Stimulated activated naive CD8-positive, alpha-beta T cell treated with anti-CD3 and anti-CD28 coated beads, Interleukin-15, Interleukin-2, amounts not matched to agents 100 U/mL and 50 U/mL, for 24 hours (primary cell): Measurements from ENCODE around the gene FBXO10.
"Not testable (repeated sequence)": the region's sequence is repeated elsewhere in the genome, so short reads cannot be mapped to it uniquely, and the experiment has no call there.

Experiments used
- ATAC-seq: fragments of 150-1000 bp; cut with Tn5 transposase; one replicate; pipeline ENCODE4 v1.10.0; 2021
- DNase-seq: peaks from one replicate; pipeline ENCODE4 v3.0.0; 2021

Gene FBXO10, protein sequence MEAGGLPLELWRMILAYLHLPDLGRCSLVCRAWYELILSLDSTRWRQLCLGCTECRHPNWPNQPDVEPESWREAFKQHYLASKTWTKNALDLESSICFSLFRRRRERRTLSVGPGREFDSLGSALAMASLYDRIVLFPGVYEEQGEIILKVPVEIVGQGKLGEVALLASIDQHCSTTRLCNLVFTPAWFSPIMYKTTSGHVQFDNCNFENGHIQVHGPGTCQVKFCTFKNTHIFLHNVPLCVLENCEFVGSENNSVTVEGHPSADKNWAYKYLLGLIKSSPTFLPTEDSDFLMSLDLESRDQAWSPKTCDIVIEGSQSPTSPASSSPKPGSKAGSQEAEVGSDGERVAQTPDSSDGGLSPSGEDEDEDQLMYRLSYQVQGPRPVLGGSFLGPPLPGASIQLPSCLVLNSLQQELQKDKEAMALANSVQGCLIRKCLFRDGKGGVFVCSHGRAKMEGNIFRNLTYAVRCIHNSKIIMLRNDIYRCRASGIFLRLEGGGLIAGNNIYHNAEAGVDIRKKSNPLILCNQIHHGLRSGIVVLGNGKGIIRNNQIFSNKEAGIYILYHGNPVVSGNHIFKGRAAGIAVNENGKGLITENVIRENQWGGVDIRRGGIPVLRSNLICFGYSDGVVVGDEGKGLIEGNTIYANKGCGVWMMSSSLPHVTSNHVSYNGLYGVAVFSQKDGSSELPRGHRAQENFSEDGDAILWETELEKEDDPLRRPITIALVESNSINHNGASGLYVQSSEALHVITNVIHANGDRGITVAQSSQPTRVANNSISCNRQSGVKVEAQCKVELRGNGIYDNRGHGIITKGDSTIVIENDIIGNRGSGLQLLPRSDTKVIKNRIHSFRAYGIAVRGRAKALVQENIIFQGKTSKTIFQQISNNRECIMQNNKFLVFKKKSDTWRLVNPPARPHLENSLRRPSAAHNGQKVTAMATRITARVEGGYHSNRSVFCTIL

GRCh38 chr9:37575921-37576721 is at the start of gene FBXO10:
TSS of gene FBXO10 (minus strand) at chr9:37576380. CDS start at chr9:37541768, 34,612 bp downstream.
- DNase-seq (peak; percentile 52), ATAC-seq (peak; percentile 75)

DNA sequence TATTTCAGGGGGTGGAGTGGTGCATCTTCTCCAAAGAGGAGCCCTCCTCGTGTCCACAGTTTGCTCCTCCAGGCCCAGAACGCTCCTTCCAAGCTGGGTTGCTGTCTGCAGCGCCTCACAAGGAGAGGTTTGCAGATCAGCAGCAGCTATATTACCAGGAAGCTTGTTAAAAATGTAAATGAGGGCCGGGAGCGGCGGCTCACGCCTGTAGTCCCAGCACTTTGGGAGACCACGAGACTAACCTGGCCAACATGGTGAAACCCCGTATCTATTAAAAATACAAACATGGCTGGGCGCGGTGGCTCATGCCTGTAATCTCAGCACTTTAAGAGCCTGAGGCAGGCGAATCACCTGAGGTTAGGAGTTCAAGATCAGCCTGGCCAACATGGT is 49.6 kb upstream of the FBXO10 start:
- DNase-seq (no peak), ATAC-seq (no peak)

DNA sequence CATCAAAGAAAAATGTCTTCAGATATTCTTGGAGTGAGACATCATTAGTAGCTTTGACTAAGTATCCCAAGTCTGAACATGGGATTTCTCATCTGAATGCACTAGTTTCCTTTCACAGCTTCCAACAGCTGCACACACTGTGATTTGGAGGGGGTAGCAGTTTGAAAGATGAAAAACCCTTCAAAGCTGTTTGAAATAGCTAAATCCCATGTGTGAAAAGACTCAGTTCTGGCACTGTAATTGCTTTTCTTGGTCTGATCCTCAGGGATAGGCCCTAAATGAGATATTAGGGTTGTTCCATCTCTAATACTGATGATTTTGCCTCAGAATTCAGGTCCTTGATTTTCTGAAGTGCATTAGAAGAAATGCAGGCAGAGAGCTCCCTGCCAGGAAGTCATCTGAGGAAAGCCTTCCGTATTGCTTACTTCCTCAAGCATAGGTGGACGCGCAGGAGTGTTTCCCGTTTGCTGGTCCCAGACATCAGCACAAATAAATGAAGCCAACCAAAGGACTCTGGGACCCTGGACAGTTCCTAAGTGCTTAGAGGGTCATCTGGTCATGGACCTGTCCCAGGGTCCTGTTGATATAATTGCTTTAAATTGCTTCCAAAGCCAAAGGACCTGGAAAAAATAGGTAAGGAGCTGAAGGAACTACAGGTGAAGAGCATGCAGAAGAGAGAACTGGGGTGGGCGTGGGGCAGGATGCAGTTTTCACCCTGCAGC is 49.0 kb upstream of the FBXO10 start:
- DNase-seq (no peak), ATAC-seq (no peak)

DNA sequence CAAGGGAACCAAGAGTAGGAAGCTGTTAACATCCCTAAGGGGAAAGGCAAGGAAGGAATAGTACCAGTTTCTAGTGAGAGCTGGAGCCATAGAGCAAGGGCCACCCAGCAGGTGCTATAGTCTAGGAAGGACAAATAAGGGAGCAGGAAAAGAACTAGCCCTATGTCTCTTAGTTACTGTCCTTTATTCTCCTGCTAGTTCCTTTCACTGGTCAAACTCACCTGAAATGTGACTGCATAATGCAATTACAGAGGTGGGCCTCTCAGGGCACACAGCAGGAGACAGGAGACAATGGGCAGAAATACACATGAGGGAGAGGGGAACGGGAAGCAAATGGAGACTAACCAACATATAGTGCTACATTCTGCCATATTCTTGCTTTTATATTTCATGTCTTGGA is 47.9 kb upstream of the FBXO10 start:
- ATAC-seq (no peak), DNase-seq (no peak)

GRCh38 chr9:37623267-37623666 is 47.1 kb upstream of the FBXO10 start:
- no peak for ATAC-seq

DNA sequence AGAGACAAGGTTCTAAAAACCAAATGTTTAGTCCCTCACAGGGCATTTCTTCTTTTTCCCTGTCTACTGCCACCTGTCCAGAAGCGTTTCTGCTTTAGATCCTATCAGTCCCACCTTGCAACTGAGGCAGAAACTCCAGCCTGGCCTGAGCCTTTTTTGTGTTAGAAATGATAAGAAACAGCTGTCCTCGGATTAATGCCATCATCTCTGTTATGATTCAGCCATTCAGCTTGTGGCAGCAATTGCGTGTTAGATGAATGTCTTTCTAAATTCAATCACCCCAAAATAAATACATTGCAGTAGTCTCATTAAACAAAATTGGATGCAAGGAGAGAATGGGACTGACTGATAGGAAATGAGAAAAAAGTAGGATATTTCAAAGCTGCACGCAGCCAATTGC is 46.3 kb upstream of the FBXO10 start:
- DNase-seq: no peak
- no peak for ATAC-seq

More at GRCh38 chr9:37623267-37623666, 47.1 kb upstream of the FBXO10 start:
- DNase-seq: no peak

GRCh38 chr9:37621273-37622121 is 45.3 kb upstream of the FBXO10 start:
- DNase-seq: no peak
- no peak for ATAC-seq

DNA sequence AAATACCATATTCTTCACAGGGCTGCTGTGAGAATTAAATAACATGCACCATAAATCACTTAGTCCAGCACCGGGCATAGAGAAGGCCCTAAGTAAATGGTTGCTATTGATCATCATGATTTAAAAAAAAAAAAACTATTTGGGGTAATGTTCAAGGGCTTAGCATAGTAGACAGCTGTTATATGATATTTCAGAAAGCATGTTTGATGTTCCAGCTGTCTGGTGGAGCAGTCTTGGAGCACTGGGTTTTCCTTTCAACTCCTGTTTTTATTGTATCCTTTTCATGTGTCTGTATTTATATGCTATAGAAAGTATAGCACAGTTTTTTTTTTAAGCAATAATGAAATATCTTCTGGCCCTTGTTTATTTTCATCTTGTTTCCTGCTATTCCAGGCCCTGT is 44.2 kb upstream of the FBXO10 start:
- no peak for DNase-seq
- ATAC-seq: no peak

DNA sequence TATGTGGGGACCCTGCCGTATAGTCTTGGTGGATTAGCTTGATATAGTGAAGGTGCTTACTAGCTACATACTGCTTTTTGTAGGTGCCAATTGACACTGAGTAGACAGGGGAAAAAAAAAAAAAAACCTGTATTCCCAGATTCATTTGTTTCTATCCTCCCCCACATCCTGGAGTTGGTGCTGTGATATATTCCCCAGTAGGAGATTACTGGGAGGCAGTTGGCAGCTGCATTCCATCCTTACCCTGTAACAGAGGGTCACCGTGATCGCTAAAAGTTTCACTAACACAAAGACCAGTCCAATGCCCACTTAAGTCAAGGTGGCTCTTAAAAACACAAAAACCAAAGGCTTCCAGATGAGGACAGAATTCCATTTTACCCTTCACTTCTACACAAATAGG is 43.6 kb upstream of the FBXO10 start:
- ATAC-seq (no peak), DNase-seq (no peak)

- no peak for ATAC-seq
- DNase-seq: no peak
Observed at GRCh38 chr9:37618817-37619216, 42.6 kb upstream of the FBXO10 start.

DNA sequence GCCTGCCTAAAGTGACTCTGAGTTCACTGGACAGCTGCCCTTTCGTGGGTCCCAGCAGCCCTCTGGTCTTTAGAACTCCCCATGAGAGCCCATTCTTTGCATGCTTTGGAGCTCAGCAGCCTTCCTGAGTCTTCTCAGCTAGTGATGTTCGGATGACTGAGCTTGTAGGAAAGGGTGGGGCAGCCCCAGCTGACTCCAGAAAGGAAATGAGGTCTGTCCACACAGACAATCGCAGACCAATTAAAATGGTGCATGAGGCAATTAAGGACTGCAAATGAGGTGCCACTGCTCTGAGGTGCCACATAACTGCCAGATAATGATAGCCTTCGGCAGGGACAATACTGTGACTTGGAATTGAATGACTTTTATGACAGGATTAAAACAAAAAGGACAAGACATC is 41.7 kb upstream of the FBXO10 start:
- ATAC-seq (no peak), DNase-seq (no peak)

DNA sequence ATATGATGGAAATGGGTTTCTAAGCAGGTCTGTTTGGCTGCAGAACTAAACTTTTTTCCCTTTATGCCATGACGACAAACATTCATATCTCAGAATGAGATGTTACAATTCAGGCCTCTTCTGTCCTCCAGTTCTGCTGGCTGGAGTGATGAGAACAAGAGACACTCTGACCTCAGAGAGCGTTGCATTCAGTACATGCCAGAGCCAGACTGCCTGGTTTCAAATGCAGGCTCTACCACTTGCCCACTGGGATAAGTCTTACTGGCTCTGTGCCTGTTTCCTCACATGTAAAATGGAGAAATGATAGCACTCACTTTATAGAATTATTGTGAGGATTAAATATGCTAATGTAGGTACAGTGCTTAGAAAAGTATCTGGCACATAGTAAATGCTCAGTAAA is 41.0 kb upstream of the FBXO10 start:
- ATAC-seq (no peak), DNase-seq (no peak)

GRCh38 chr9:37611961-37612360 is 35.8 kb upstream of the FBXO10 start:
- no peak for DNase-seq
- ATAC-seq: no peak

DNA sequence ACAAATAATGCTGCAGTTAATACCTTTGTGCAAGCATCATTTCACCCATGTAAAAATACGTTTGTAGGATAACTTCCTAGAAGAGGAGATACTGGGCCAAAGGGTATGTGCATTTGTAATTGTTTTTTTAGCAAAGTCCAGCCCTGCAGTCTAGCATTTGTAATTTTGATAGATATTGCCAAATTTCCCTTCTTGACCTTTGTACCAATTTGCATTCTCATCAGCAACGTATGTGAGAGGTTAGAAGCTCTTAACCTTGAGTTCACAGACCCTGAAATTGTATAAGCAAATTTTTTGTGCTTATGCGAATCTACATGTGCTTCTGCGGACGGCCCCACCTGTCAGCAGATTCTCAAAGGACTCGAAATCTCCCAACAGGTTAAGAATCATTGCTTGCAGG is 34.8 kb upstream of the FBXO10 start:
- ATAC-seq: no peak

GRCh38 chr9:37609735-37610397 is 33.7 kb upstream of the FBXO10 start:
- ATAC-seq (no peak), DNase-seq (no peak)

More for the DNA sequence above, 34.8 kb upstream of the FBXO10 start:
- DNase-seq: no peak

GRCh38 chr9:37608250-37608649 is 32.1 kb upstream of the FBXO10 start:
- ATAC-seq (no peak), DNase-seq (no peak)

- ATAC-seq: no peak
- no peak for DNase-seq
Observed at GRCh38 chr9:37604296-37604695, 28.1 kb upstream of the FBXO10 start.

DNA sequence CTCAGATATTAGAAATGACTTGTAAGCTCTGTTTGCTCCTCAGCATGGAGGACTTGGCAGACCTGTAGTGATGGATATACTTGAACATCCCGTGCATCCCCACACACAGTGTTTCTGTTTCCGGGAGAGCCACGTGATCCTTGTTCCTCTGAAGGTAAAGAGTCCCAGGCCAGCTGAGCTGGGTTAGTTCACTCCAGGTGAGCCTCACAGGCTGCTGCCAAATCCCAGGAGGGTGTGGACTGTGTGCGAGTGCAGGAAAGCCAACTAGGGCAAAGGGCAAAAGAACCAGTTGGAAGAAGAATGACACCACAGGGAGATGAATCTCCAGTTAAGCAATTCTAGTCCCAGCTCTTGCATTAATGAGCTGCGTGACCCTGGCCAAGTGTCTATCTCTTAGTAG is 26.6 kb upstream of the FBXO10 start:
- ATAC-seq (no peak), DNase-seq (no peak)

DNA sequence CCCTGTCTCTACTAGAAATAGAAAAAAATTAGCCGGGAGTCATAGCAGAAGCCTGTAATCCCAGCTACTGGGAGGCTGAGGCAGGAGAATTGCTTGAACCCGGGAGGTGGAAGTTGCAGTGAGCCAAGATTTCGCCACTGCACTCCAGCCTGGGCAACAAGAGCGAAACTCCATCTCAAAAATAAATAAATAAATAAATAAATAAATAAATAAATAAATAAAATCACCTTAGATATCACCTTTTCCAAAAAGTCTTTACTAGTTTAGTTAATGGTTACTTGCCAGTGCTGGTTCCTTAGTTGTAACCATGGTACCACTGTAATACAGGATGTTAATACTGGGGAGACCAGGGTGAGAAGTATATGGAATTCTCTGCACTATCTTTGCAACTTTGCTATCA is 25.9 kb upstream of the FBXO10 start:
- ATAC-seq, DNase-seq: not testable (repeated sequence)

DNA sequence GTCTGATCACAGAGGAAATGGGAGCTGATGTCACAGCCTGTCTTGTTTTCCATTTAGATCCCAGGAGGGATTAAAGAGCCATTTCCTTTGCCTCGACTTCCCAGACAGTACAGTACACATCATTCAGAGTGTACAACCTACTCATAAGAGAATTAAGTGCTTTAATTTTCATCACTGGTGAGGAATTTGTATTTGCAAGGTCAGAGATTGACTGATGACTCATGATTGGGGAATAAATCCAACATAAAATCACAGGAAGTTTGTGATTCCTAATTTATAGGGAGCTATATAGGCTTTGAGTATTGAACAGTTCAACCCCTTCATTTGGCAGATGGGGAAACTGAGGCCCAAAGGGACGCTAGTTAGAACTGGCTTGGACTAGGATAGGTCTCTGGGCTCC is 20.3 kb upstream of the FBXO10 start:
- ATAC-seq: no peak

More for the DNA sequence above, 20.3 kb upstream of the FBXO10 start:
- DNase-seq: no peak
